ENCODE results near the gene AGAP1. TPM values are rescaled to one million over a fixed set of nuclear protein-coding genes. Genes with fewer than 3 reads are reported as not detected.

The AGAP1 gene
- total RNA-seq, 2 experiments from 2014 or later: 1.6 to 2.4 TPM

DNA sequence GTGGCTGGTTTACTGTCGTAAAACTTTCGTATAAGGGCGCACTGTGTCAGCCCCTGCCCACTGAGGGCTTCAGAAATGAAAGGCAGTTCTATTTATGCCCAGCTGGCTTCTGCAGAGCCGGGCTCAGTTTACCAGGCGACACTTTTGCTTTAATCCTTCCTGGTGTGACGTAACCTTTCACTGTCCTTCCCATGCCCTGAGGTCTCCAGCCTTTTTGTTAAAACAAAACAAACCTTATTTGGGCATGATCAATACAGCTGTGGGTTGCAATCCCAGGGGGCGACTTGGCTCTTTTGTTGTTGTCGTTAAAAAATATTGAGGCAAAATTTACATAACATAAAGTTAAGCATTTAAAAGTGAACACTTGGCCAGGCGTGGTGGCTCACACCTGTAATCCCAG lies 85.3 kb downstream of the AGAP1 start:
- CTCF ChIA-PET: no interaction called here
- POLR2A ChIA-PET: interaction anchor here (0.7 kb wide), 1 partner anchor 713 kb away, joined by 4 read pairs; no protein-coding TSS in a partner anchor

DNA sequence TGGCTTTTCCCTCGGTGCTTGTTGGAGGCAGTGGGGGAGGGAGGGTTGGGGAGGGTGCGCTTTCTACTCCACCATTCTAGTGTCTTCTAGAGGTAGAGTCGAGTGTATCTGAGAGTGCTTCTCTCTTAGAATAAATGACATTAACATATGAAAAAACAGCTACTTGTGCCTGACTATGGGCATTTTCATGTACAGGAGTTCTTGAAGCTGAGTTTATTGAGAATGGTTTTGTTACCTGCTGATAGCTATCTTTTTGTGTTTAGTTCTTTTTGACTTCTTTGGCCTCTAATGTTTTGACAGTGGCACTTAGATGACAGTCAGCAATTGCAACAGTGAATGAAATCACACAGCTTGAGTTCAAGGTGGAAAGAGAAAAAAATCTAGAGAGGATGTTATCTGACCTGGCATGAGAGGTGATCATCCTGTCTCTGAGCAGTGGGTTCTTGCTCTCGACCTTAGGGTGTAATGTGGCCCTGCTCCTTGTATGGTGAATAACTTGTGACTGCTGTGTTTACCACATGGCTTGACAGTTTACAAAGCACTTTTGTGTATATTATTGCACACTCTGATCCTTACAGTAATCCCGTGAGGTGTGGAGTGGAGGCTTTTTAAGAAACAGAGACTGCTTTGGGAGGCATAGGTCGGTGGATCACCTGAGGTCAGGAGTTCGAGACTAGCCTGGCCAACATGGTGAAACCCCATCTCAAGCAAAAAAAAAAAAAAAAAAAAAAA lies 86.7 kb downstream of the AGAP1 start:
- CTCF ChIA-PET: no interaction called here
- POLR2A ChIA-PET: no interaction called here

DNA sequence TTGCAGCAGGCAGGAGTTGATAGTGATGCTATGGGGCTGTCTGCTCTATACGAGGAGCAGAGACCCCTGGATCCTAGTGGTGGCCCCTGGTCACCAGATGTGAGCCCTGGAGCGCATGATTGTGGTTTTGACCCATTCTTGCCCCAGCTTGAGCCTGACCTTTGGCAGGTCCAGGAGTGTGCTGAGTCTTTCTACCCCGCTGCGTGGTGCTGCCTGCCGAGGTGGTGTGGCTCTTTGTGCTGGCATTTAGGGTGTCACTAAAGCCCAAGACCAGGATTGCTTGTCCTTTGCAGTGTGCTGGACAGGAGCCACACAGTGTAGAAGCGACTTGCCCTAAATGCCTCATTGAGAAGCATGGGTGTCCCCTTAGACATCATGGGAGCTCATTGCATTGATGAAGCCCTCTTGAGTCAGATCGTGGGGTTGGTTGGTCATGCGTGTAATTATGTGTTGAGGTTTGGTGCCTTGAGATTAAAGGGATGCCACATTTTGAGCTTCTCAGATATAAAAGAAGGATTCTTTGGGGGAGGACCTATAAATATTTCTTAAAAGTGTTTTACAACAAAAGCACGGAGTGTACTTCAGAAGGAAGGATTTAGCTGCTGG lies 88.3 kb downstream of the AGAP1 start:
- ChIA-PET CTCF (no interaction called here), POLR2A (no interaction called here)

DNA sequence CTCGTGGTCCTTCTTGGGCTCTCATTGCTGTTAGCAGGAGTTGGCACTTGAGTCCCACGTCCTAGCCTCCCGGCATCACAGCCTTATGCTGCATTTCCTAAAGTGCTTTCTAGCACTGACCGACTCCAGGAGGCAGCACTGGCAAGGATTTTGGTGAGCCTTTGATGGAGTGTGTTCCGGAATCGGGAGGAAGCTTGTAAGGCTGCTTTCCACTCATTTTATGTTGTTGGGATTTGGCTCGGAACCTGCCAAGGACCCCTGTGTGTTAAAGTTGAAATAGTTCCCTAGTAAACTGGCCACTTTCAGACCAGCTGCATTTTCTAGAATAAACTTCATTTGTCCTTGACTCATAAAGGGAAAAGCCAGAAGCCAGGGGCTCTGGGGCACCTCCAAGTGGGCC lies 88.9 kb downstream of the AGAP1 start:
- POLR2A ChIA-PET: no interaction called here
- CTCF ChIA-PET: no interaction called here

DNA sequence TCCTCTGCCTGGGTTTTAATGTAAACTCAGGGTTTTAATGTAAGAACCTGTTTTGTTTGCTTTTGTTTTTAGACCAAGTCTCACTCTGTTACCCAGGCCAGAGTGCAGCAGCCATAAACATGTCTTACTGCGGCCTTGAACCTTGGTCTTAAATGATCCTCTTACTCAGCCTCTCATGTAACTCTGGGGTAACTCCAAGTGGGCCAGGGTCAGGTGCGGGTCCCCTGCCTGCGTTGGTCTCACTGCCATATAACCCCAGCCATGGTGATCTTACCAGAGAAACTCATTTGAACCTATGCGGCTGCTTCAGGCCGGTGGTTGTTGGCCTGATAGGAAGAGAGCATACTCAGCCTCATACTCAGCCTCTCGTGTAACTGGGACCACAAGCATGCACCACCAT lies 89.3 kb downstream of the AGAP1 start:
- CTCF ChIA-PET: no interaction called here
- POLR2A ChIA-PET: no interaction called here

DNA sequence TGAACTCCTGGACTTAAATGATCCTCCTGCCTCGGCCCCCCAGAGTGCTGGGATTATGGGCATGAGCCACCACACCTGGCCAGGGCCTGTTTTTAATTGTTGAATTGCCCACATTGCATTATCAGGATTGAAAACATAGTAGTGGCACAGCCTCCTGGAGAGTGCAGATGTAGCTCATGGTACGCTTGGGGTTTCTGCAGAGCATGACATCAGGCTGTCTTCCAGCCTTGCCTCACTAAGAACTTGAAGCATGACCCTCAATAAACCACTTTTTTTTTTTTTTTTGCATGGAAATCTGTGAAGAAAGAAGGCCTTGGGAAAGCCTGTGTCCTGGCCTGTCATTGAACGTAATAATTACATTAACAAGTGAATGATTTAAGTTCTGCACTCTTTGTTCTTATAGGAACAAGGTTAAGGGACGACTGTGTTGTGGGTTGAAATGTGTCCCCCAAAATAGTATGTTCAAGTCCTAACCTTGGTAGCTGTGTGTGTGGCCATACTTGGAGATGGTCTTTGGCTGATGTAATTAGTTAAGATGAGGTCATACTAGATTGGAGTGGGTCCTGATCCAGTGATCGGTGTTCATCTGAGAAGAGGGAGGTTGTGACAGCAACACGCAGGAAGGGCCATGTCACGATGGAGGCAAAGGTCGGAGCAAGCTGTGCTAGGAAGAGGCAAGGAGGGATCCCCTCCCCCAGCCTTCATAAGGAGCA lies 90.2 kb downstream of the AGAP1 start:
- POLR2A ChIA-PET: no interaction called here
- CTCF ChIA-PET: interaction anchor here (0.7 kb wide), 1 partner anchor 1593 kb away, joined by 3 read pairs; no protein-coding TSS in a partner anchor

DNA sequence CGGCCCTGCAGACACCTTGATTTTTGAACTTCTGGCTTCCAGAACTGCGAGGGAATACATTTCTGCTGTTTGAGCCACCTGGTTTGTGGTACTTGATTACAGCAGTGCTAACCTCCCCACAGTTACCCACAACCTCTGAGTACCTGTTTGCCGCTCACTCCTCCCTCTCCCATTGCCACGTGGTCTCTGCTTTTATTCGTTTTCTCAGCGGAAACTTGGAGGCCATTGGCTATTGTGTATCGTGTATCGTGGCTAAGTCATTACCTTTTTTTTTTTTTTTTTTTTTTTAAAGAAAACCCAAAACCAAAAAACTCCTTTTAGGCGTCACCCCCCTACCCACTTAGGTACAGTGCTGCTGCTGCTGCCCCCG lies 90.8 kb downstream of the AGAP1 start:
- ChIA-PET CTCF (interaction anchor here (0.6 kb wide), 1 partner anchor 63 kb away, joined by 4 read pairs; no protein-coding TSS in a partner anchor), POLR2A (no interaction called here)

DNA sequence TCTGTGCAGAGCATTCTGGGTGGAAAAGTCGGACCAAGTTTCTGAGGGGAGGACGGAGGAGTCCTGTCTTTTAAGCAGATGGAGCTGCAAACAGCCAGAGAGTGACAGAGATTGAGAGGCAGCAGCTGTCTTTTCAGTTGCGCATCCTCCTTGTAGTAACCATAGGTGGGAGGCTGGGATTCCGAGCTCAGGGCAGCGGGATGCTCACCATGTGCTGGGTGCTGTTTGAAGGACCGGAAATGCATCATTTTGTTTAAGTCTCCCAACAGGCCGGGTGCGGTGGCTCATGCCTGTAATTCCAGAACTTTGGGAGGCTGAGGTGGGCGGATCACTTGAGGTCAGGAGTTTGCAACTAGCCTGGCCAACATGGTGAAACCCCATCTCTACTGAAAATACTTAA lies 93.4 kb downstream of the AGAP1 start:
- POLR2A ChIA-PET: no interaction called here
- CTCF ChIA-PET: no interaction called here

DNA sequence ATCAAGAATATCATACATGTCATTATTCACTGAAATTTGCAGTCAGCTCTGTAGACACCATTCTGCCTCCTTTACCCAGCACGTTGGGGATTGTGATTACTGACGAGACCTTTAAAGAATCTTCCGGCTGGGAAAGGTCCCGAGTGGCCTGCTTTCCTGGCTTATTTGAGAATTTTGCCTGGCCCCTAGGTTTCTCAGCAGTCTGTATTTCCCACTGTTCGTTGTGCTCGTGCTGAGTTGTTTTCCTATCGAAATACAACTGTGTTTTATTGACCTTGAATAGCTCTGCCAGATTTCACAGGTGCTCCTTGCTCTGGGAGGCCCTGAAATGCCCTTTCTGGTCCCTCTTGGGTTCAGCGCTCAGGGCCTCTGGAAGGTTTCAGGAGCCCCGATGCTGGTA lies 94.9 kb downstream of the AGAP1 start:
- CTCF ChIA-PET: no interaction called here
- POLR2A ChIA-PET: no interaction called here

DNA sequence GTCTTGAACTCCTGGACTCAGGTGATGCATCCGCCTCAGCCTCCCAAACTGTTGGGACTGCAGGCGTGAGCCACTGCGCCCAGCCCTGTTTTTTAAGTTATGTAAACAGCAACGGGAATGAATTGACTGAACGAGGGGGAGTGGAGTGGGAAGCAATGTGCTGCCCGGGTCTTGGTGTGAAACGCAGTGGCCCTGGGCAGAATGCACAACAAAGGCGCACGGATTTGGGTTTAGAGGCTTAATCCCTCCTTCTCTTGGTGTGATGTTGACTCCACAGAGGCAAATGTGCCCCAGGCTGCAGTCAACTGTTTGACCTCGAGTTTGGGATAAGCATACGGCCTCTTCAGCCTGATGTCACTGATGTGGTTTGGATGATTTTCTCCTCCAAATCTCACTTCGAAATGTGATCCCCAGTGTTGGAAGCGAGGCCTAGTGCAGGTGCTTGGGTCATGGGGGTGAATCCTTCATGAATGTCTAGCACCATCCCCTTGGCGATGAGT lies 97.4 kb downstream of the AGAP1 start:
- POLR2A ChIA-PET: no interaction called here
- CTCF ChIA-PET: no interaction called here

DNA sequence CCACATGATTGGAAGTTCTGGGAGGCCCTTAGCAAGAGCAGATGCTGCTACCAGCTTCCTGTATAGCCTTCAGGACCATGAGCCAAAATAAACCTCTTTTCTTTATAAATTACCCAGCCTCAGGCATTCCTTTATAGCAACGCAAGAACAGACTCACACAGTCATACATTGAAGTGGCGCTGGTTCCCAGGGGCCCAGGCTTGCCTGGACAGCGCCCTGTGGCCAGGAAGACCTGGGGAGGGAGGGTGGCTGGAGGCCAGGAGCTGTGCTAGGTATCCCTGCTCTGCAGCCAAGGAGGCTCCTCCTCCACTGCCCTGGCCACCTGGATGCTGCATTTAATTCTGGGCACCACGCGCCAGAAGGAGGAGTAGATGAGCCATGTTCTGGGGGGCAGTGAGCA lies 98.1 kb downstream of the AGAP1 start:
- POLR2A ChIA-PET: no interaction called here
- CTCF ChIA-PET: no interaction called here

DNA sequence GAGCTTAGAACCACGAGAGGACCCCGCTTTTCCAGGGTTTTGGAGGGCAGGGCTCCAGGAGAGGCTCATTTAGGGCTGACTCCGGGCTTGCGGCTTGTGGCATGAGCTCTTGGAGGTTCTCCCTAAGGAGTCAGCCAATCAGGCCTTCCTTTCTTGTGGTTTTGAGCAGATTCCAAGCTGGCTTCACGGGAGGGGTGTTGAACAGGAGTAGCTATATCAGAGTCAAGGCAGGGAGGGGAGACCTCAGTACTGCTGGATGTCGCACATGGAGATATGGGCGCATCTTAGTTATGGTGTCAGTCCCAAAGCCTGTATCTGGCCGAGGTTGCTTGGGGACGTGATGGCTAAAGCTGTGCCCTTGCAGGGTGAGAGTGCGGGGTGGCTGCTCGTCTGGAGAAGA lies 98.6 kb downstream of the AGAP1 start:
- ChIA-PET CTCF (no interaction called here), POLR2A (no interaction called here)

DNA sequence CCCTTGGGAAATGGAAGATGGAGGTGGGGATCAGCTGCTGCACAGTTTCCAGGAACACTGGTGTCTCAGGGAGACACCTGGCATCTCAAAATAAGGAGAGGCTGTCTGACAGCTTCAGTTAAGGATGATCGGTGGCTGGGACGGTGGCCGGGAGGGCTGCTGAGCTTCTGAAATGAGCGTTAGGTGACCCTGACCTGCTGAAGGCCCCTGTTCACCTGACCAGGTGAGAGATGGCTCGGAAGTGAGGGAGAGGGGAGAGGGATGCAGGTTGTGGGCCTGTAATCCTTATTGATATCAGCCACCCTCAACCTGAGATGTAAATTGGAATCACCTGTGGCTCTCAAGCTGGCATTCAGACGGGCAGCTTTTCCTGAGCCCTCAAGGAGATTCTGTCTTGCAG lies 99.0 kb downstream of the AGAP1 start:
- CTCF ChIA-PET: interaction anchor here (1.5 kb wide), 1 partner anchor 196 kb away, joined by 3 read pairs; no protein-coding TSS in a partner anchor
- POLR2A ChIA-PET: no interaction called here

DNA sequence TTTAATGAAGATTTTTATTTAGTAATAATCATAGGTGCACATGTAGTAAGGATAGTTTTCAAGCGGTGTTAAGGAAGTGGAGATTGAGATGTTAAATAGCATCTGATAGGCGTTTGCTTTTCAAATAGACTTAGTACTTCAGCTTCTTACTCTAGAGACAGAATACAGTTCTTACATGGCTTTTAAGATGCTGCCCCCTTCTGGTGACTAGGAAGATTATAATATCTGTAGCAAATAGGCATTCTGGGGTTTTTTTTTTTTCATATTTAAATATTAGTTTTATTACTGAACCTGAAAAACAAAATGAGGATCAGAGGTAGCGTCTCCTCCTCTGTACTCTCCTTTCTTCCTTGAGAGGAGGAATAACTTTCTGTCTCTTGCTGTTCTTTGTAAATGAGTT lies 100.2 kb downstream of the AGAP1 start:
- POLR2A ChIA-PET: no interaction called here

DNA sequence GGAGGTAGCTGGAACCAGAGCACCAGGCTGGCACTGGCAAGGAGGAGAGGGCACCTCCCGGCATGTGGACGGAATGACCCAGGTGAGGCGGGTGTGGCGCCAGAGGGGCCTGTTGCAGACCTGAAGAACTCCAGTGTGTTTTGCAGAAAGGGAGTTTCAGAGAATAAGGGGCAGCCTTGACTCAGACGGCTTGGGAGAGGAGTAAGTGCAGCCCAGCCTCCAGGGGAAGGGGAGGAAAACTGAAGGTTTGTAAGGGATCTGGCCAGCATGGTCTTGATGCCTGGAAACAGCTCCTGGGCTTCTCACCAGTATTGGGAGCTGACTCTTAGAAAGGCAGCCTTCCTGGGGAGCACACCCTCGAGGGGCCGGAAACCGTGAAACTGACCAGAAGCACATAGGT lies 101.1 kb downstream of the AGAP1 start:
- ChIA-PET CTCF (interaction anchor here (0.7 to 3.6 kb wide), 2 partner anchors 151 to 926 kb away, joined by 3 to 15 read pairs; no protein-coding TSS in a partner anchor), POLR2A (no interaction called here)

More for the DNA sequence above, 100.2 kb downstream of the AGAP1 start:
- CTCF ChIA-PET: interaction anchor here (0.7 to 3.6 kb wide), 6 partner anchors 21 to 925 kb away, joined by 3 to 15 read pairs (median 3); no protein-coding TSS in a partner anchor

DNA sequence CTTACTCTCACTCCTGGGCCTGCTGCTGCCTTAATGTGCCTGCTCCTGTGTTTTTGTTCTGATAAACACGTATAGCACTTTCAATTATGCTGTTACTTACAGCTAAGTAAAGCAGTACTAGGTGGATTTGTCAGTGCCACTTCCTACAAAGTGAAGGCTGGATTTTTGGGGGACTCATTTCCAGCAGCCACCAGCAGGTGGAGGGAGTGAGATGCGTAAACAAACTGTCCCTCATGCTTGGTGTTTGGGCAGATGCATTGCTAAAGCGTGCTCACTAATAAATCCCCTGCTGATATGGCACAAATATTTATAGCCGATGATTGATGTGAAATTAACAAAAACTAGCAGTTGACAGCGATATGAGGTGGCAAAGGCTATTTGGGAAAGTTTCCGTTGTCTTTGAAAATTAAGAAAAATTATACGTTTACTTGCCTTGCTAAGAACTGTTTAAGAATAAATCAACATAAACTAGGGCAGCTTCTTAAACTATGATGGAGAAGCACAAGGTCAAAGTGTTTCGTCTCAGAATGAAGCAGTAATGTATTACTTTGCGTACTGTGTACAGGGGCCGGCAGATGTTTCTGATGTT lies 101.7 kb downstream of the AGAP1 start:
- CTCF ChIA-PET: interaction anchor here (1.2 to 3.6 kb wide), 2 partner anchors 150 to 1050 kb away, joined by 4 to 15 read pairs; no protein-coding TSS in a partner anchor
- POLR2A ChIA-PET: no interaction called here

DNA sequence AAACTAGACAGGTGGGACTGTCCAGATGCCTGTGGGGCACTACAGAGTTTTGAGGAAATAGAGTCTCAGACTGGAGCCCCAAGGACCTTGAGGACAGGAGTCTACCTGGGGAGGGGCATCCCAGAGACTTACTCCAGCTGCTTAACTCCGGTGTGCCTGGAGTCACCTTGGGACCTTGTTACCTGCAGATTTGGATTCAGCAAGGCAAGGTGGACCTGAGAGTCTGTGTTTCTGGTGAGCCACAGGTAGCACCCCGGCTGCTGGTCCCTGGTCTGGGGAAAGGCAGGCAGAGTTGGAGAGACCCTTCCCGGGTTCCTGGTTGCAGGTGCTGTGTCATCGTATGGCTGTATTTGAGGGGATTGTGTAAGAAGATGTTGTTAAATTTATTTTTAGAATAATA lies 102.4 kb downstream of the AGAP1 start:
- ChIA-PET CTCF (interaction anchor here (1.2 to 3.6 kb wide), 2 partner anchors 150 to 1051 kb away, joined by 4 to 15 read pairs; no protein-coding TSS in a partner anchor), POLR2A (no interaction called here)

DNA sequence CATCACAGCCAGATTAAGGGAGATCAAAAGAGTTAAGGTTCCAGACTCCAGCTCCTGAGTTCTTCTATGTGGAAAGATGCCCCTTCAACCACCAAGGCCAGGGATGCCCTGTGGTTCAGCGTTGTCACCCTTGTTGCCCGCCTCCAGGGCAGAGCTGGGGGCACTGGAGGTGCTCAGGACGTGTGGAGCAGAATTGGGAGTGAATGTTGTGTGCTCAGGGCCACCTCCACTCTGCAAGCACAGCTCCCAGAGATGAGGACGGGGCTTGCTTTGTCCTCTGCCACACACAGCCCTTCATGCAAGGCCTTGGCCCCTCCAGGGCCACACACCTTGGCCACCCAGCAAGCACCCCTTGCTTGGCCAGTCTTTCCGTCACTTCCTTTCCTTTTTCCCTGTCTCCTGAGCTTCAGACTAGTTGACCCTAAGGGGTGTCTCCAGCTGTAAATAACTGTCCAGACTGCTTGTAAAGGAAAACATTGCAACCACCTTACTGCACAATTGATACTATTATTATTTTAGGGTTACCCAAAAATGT lies 103.3 kb downstream of the AGAP1 start:
- CTCF ChIA-PET: interaction anchor here (3.6 kb wide), 1 partner anchor 149 kb away, joined by 15 read pairs; no protein-coding TSS in a partner anchor
- POLR2A ChIA-PET: no interaction called here

DNA sequence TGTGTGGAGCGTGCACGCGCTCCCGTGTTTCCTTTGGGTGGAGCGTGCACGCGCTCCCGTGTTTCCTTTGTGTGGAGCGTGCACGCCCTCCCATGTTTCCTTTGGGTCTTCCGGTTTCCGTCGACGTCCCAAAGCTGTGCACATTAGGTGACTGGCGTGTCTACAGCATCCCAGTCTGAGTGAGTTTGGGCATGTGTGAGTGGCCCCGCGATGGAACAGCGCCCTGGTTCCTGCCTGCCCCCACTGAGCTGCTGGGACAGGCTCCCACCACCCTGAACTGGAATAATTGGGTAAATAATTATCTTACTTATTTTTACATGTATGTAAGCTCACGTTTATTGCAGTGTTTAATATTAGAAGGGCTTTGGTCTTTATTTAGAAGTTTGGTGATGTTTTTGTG lies 104.2 kb downstream of the AGAP1 start:
- POLR2A ChIA-PET: no interaction called here
- CTCF ChIA-PET: no interaction called here
